Thoracic aorta (tissue), 2 donors: ENCODE results near the gene REEP6. TPM values are rescaled to one million over a fixed set of nuclear protein-coding genes. Genes with fewer than 3 reads are reported as not detected.

Experiments used
- ATAC-seq: fragments of 150-250 bp; one replicate; pipeline ENCODE4 v1.8.0; 2017; ENCODE audit warnings: low read depth; ENCODE audit not compliant: insufficient number of reproducible peaks, low FRiP score
- DNase-seq: peaks from one replicate; pipeline ENCODE4 v3.0.0-alpha.2; 2020; ENCODE audit warnings: low spot score
- H3K27ac ChIP-seq, 2 donors: fragments of 200-600 bp; sonication (generic); 1 replicate in 1 of 2; 2 replicates in 1 of 2; pipeline ENCODE4 v1.5.1; 2016; ENCODE audit warnings: mild to moderate bottlenecking in 2 of 2, moderate library complexity in 2 of 2
- H3K27me3 ChIP-seq: fragments of 200-600 bp; sonication (generic); replicated peaks from 2 replicates; pipeline ENCODE4 v1.6.0; 2016; ENCODE audit warnings: mild to moderate bottlenecking; ENCODE audit not compliant: insufficient read depth
- H3K36me3 ChIP-seq: fragments of 200-600 bp; sonication (generic); one replicate; pipeline ENCODE4 v1.5.1; 2016
- H3K4me1 ChIP-seq, 2 donors: fragments of 200-600 bp; sonication (generic); 1 replicate in 1 of 2; 2 replicates in 1 of 2; pipeline versions ENCODE4 v1.5.1 to v1.6.0; 2016; ENCODE audit warnings: low read depth in 2 of 2, mild to moderate bottlenecking in 1 of 2; ENCODE audit not compliant: control insufficient read depth in 1 of 2
- H3K4me3 ChIP-seq: fragments of 200-600 bp; sonication (generic); 2 replicates; pipeline ENCODE4 v1.5.1; 2016; ENCODE audit warnings: mild to moderate bottlenecking
- H3K9me3 ChIP-seq: fragments of 200-600 bp; sonication (generic); 2 replicates; pipeline ENCODE4 v1.5.1; 2016
- total RNA-seq, 2 donors: library from RNA; depleted of rRNA; stranded (reverse); fragments of >200 nt; gene quantifications; one replicate each; pipeline versions ENCODE4 v1.1.0 to v1.2.3, GENCODE V29; 2016
- TF ChIP-seq, protein P1 (sequence below): fragments of 200-600 bp; sonication (generic); IDR thresholded peaks from one replicate; pipeline ENCODE4 v1.5.1; 2019; ENCODE audit warnings: antibody characterized with exemption

Gene REEP6
- total RNA-seq, 2 donors from 2014 or later, result 0.35 to 1.6 TPM

DNA sequence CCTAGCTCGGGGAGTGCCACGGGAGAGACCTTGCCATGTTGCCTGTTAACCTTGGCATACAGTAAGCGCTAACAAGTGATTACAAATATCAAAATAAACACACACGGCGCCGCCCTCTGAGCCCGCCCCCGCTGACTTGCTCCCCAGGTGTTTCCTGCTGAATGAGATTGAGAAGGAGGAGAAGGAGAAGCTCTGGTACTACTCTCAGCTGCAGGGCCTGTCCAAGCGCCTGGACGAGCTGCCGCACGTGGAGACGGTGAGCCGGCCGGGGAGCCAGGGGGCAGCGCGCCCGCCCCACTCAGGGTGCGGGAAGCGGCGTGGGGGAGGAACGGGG lies 36.0 kb upstream of the REEP6 start:
- TF ChIP-seq, protein P1, sequence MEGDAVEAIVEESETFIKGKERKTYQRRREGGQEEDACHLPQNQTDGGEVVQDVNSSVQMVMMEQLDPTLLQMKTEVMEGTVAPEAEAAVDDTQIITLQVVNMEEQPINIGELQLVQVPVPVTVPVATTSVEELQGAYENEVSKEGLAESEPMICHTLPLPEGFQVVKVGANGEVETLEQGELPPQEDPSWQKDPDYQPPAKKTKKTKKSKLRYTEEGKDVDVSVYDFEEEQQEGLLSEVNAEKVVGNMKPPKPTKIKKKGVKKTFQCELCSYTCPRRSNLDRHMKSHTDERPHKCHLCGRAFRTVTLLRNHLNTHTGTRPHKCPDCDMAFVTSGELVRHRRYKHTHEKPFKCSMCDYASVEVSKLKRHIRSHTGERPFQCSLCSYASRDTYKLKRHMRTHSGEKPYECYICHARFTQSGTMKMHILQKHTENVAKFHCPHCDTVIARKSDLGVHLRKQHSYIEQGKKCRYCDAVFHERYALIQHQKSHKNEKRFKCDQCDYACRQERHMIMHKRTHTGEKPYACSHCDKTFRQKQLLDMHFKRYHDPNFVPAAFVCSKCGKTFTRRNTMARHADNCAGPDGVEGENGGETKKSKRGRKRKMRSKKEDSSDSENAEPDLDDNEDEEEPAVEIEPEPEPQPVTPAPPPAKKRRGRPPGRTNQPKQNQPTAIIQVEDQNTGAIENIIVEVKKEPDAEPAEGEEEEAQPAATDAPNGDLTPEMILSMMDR, result no peak
- no peak overlapping the region for H3K27ac ChIP-seq
- ATAC-seq (no peak), DNase-seq (no peak)
- peaks cover 10 to 36% of the 10 kb centered on the region in 2 donors for H3K4me1 ChIP-seq
- peaks cover 12% of the 10 kb centered on the region for H3K27me3 ChIP-seq
- no peaks in the 10 kb centered on the region for H3K9me3 ChIP-seq
- no peaks in the 10 kb centered on the region for H3K36me3 ChIP-seq
- H3K4me3 ChIP-seq, result no peak overlapping the region

GRCh38 chr19:1455336-1456120 lies 35.5 kb upstream of the REEP6 start:
- Histone ChIP-seq H3K9me3 (no peaks in the 10 kb centered on the region), H3K4me1 (peaks cover 10 to 36% of the 10 kb centered on the region in 2 donors), H3K27ac (no peak overlapping the region), H3K4me3 (no peak overlapping the region), H3K36me3 (no peaks in the 10 kb centered on the region), H3K27me3 (peaks cover 6% of the 10 kb centered on the region)
- DNase-seq (peak; percentile 14), ATAC-seq (no peak)
- TF ChIP-seq, protein P1, result no peak

GRCh38 chr19:1456121-1456900 lies 34.7 kb upstream of the REEP6 start:
- Histone ChIP-seq H3K27me3 (no peaks in the 10 kb centered on the region), H3K36me3 (peaks cover 5% of the 10 kb centered on the region), H3K9me3 (no peaks in the 10 kb centered on the region), H3K4me3 (no peak overlapping the region), H3K4me1 (peaks cover 10 to 36% of the 10 kb centered on the region in 2 donors), H3K27ac (no peak overlapping the region)
- ATAC-seq, result no peak
- no peak for DNase-seq
- TF ChIP-seq, protein P1, result no peak

GRCh38 chr19:1457031-1457739 lies 33.8 kb upstream of the REEP6 start:
- no peaks in the 10 kb centered on the region for H3K27me3 ChIP-seq
- no peak overlapping the region for H3K27ac ChIP-seq
- H3K4me3 ChIP-seq, result no peak overlapping the region

More at GRCh38 chr19:1457031-1457739, 33.8 kb upstream of the REEP6 start:
- Histone ChIP-seq H3K36me3 (peaks cover 5% of the 10 kb centered on the region), H3K4me1 (peaks cover 10 to 35% of the 10 kb centered on the region in 2 donors), H3K9me3 (no peaks in the 10 kb centered on the region)
- ATAC-seq (no peak), DNase-seq (no peak)
- TF ChIP-seq, protein P1, result no peak
